ENCODE measurements around the gene YIPF3.

The YIPF3 gene

DNA sequence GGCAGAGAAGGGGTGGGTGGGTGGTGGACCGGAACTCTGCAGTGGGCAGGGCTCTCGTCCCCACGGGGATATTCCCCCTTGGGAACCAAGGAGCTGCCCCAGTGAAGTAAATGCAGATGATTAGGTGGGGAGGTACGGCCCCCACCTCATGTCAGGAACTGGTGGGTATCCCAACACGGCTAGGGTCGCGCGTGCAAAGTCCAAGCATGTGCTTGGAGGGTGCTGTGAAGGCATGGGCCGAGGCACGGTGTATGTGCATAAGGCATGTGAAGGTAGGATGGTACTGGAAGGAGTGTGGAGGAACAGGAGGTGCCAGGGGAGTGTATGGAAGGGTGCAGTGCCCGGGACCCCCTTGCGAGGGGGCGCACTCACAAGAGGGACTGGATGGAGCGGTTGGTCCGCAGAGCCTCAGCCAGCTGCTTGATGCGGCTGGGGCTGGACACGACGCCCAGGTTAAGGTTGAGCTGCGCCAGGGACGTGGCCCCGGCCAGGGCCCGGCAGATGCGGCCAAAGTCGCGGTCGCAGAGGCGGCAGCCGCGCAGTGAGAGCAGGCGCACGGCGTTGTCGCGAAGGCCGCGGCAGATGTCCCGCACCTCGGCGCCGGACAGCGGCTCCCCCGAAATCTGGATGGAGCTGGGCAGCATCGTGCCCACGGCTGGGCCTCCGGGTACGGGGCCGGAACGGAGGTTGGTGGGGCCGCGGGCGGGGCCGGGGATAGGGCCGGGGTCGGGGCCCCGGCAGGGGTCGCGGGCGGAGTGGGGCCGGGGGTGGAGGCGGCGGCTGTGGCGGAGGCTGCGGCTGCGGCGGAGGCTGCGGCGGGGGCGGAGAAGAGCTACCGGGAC, 7.4 kb downstream of the YIPF3 start:
- TF ChIP-seq, protein P1, sequence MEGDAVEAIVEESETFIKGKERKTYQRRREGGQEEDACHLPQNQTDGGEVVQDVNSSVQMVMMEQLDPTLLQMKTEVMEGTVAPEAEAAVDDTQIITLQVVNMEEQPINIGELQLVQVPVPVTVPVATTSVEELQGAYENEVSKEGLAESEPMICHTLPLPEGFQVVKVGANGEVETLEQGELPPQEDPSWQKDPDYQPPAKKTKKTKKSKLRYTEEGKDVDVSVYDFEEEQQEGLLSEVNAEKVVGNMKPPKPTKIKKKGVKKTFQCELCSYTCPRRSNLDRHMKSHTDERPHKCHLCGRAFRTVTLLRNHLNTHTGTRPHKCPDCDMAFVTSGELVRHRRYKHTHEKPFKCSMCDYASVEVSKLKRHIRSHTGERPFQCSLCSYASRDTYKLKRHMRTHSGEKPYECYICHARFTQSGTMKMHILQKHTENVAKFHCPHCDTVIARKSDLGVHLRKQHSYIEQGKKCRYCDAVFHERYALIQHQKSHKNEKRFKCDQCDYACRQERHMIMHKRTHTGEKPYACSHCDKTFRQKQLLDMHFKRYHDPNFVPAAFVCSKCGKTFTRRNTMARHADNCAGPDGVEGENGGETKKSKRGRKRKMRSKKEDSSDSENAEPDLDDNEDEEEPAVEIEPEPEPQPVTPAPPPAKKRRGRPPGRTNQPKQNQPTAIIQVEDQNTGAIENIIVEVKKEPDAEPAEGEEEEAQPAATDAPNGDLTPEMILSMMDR (IDR thresholded peaks at IDR 0.05; ENCODE audit: borderline replicate concordance, insufficient read depth, low read depth, low read length), result no peak
- peak overlapping the region; percentile 51 for H3K4me3 ChIP-seq (ENCODE audit: low read depth, low read length)

- H3K4me3 ChIP-seq (ENCODE audit: low read depth, low read length), result no peak overlapping the region
- TF ChIP-seq, protein P1 (IDR thresholded peaks at IDR 0.05; ENCODE audit: borderline replicate concordance, insufficient read depth, low read depth, low read length), result no peak
Measured at GRCh38 chr6:43508481-43509141, 8.1 kb downstream of the YIPF3 start.

- TF ChIP-seq, protein P1 (IDR thresholded peaks at IDR 0.05; ENCODE audit: borderline replicate concordance, insufficient read depth, low read depth, low read length), result peak; percentile 92
Measured at GRCh38 chr6:43506667-43507471, 9.9 kb downstream of the YIPF3 start.

DNA sequence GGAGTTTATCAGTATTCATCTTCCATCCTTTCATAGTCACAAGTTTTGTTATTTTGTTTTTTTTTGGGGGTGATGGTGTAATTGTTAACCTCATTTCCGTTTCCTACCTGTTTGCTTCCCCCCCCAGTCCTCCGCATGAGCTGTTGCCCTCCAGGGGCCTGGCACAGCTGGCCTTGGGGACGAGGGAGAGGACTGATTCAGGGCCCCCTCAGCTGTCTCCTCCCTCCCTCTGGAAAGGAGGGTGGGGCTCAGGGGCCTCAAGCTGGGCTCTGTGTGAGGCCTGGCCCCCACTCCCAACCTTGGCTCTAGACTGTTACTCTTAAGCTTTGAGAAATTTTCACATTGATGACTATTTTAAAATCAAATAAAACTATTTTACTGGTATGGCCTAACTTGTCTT, 10.6 kb downstream of the YIPF3 start:
- H3K4me3 ChIP-seq (ENCODE audit: low read depth, low read length), result no peak overlapping the region
- TF ChIP-seq, protein P1 (IDR thresholded peaks at IDR 0.05; ENCODE audit: borderline replicate concordance, insufficient read depth, low read depth, low read length), result no peak

More at GRCh38 chr6:43506667-43507471, 9.9 kb downstream of the YIPF3 start:
- H3K4me3 ChIP-seq (ENCODE audit: low read depth, low read length), result no peak overlapping the region

DNA sequence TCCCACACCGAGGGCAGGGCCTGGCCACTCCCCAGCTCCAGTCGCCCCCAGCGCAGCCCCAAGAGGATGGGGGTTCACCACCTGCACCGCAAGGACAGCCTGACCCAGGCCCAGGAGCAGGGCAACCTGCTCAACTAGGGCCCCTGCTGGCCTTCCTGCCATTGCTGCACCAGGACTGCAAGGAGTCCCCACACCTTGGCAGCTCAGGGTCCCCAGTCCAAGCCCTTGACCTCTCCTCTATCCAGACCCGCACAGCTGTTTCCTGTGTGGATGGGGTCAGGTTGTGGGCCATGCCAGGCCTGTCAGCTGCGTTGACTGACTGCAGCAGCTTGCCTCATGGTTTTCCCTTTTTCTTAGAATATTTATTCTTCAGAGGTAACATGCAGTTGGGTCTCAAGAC, 11.0 kb downstream of the YIPF3 start:
- no peak overlapping the region for H3K4me3 ChIP-seq (ENCODE audit: low read depth, low read length)
- TF ChIP-seq, protein P1 (IDR thresholded peaks at IDR 0.05; ENCODE audit: borderline replicate concordance, insufficient read depth, low read depth, low read length), result no peak

GRCh38 chr6:43504756-43505593, 11.8 kb downstream of the YIPF3 start:
- TF ChIP-seq, protein P1 (IDR thresholded peaks at IDR 0.05; ENCODE audit: borderline replicate concordance, insufficient read depth, low read depth, low read length), result no peak

More at GRCh38 chr6:43504756-43505593, 11.8 kb downstream of the YIPF3 start:
- no peak overlapping the region for H3K4me3 ChIP-seq (ENCODE audit: low read depth, low read length)
